Spleen (tissue), 7 donors: ENCODE measurements around the gene CHST8.
A peak's percentile ranks its signal among the peaks of the same experiment; 100 is the strongest.

ENCODE experiments used
- POLR2A ChIP-seq, 3 donors: fragments of 450-650 bp; IDR thresholded peaks; one replicate each; pipeline ENCODE4 v1.5.1; 2017; ENCODE audit warnings: antibody characterized with exemption in 3 of 3, mild to moderate bottlenecking in 1 of 3
- POLR2AphosphoS5 ChIP-seq, 3 donors: sonication (generic); formaldehyde crosslinking; IDR thresholded peaks; one replicate each; pipeline ENCODE4 v1.5.1; 2017; ENCODE audit warnings: antibody characterized with exemption in 3 of 3
- TF ChIP-seq, protein P1 (sequence below), 11 experiments: fragments of 200-600 bp in 7 of 11; fragments of 450-650 bp in 4 of 11; sonication (generic) in 4 of 11; IDR thresholded peaks in 8 of 11; conservative IDR thresholded peaks in 3 of 11; 1 replicate in 7 of 11; 2 replicates in 4 of 11; pipeline versions ENCODE4 v1.4.0 to v1.8.0; 2016 to 2021; ENCODE audit warnings: antibody characterized with exemption in 11 of 11, inconsistent platforms in 4 of 11, mild to moderate bottlenecking in 1 of 11
- donor health status: DM: no; HTN: no; CAD: no; lungs with moderate emphysema.
- donor health status: DM: no; HTN: no; CAD: no.
- donor health status: DM: no; HTN: no; CAD: no.

DNA sequence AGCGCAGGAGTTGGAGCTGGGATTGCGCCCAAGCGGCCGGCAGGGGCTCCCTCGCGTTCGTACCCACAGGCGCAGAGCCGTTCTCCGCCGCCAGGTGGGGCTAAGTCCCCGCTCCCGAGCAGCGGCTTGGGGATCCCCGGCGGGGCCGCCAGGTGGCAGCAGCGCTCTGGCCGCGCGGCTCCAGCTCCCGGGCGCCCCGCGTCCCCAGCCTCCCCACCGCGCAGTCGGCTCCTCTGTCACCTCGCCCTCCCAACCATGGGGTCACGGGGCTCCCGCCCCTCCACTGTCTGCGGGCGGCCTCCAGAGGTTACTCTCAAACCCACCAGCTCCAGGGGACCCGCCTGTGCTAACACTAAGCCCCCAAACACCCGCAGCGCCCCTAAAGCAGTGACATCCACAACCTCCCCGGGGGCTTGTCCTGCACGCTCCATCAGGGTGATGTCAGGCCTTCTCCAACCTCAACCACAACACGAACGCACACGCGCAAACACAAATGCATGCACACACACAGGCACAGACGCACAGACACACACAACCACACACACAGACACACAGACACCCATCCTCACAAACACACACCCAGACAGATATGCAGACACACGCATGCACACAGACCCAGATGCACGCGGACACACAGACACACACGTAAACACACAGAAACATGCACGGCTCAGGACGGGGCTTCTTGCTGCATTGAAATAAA, 156.5 kb downstream of the CHST8 start:
- TF ChIP-seq, protein P1, sequence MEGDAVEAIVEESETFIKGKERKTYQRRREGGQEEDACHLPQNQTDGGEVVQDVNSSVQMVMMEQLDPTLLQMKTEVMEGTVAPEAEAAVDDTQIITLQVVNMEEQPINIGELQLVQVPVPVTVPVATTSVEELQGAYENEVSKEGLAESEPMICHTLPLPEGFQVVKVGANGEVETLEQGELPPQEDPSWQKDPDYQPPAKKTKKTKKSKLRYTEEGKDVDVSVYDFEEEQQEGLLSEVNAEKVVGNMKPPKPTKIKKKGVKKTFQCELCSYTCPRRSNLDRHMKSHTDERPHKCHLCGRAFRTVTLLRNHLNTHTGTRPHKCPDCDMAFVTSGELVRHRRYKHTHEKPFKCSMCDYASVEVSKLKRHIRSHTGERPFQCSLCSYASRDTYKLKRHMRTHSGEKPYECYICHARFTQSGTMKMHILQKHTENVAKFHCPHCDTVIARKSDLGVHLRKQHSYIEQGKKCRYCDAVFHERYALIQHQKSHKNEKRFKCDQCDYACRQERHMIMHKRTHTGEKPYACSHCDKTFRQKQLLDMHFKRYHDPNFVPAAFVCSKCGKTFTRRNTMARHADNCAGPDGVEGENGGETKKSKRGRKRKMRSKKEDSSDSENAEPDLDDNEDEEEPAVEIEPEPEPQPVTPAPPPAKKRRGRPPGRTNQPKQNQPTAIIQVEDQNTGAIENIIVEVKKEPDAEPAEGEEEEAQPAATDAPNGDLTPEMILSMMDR (IDR thresholded peaks at IDR 0.05 in 8 of 11, conservative IDR thresholded peaks at IDR 0.05 in 3 of 11) = peak; percentile 98 to 100 (median 100)
- no peak for TF ChIP-seq POLR2A (IDR thresholded peaks at IDR 0.05)
- peak; percentile 40 to 75 (median 64) for TF ChIP-seq POLR2AphosphoS5 (IDR thresholded peaks at IDR 0.05)
